Colon (tissue), 2 donors: ENCODE results near the gene TRIM16.
"Not testable (repeated sequence)": the region's sequence is repeated elsewhere in the genome, so short reads cannot be mapped to it uniquely, and the experiment has no call there.

Experiments
- FAIRE-seq: peaks from 2 replicates; lab custom pipeline; 2012; peaks lifted over from hg19 to GRCh38; lab: Jason Lieb, UNC
- donor health status: control.
- donor health status: control.

Gene TRIM16

DNA sequence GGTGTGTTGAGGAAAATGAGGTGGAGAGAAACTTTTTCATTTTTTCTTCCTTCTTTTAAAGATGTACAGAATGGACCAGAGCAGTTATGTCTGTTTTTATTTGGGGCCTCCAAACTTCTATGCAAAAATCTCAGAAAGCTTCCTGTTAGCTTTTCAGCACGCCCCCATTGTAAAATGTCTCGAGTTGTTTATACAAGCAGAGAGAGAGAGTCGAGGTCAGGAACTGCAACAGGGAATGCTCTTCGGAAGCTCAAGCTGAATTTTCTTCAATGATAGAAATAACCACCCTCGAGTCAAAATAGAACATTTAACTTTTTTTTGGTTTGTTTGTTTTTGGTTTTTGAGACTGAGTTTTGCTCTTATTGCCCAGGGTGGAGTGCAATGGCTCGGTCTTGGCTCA lies 68.3 kb downstream of the TRIM16 start:
- FAIRE-seq = not testable (repeated sequence)

DNA sequence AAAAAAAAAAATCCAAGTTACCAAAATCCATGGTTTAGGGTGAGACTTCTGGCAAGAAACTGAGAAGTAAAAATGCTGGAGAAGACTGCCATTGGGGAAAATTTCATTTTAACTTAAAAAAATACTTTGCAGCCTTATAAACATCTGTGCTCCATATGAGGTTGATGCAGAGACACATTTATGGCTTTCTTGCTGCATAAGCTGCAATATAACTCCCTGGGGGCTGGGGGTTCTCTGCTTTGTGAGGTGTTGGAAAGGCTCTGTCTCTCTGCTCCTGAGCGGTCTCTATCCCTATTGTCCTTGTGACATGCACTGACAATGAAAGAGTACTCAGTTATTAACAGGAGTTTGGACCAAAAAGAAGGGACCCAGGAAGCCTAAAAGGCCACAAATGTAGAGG lies 71.0 kb downstream of the TRIM16 start:
- not testable (repeated sequence) for FAIRE-seq

DNA sequence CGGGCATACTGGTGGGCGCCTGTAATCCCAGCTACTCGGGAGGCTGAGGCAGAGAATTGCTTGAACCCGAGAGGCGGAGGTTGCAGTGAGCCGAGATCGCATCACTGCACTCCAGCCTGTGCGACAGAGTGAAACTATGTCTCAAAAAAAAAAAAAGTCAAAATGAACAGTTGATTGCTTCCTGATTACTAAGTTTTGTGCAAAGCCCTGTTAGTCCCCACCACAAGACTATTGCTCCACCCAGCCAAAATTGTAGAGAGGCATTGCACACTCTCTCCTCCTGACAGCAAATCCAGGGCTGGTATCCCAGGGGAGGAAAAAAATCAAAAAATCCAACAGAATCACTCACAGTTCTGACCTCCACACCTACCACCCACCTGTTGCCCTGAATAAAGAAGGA lies 91.2 kb downstream of the TRIM16 start:
- not testable (repeated sequence) for FAIRE-seq

DNA sequence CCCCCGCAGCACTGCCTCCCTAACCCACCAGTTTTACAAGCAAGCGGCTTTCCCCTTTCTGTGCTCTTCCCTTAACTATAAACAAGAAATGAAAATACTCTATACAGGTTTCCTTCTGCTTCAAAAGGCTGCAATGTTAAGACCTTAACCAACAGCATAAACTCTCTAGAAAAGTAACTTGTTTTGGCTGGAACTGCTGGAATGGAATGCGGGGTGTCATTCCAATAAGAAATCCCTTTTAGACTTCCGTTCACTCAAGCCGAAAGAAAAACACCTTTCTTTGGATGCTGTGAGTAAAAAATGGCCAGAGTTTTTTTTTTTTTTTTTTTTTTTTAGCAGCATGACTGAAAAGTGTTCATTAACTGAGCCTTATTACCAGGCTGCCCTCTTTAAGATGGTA lies 92.1 kb downstream of the TRIM16 start:
- not testable (repeated sequence) for FAIRE-seq

DNA sequence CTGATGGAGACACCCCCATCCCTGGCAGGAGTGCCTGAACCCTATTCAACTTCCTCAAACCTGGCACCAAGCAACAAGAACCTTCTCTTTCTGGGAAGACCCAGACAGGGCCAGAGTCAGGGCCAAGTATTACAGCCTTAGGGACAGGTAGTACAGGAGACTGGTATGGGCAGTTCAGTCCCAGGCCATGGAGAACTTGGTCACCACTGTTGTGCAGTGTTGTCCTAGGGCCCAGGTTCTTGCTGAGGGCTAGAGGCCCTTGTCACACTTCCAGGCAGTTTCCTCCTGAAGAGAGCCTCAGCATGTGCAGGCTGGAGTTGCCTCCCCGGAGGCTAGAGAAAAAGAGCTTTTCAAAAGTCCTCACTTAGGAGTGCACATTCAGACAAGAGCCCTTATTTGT lies 93.3 kb downstream of the TRIM16 start:
- not testable (repeated sequence) for FAIRE-seq

DNA sequence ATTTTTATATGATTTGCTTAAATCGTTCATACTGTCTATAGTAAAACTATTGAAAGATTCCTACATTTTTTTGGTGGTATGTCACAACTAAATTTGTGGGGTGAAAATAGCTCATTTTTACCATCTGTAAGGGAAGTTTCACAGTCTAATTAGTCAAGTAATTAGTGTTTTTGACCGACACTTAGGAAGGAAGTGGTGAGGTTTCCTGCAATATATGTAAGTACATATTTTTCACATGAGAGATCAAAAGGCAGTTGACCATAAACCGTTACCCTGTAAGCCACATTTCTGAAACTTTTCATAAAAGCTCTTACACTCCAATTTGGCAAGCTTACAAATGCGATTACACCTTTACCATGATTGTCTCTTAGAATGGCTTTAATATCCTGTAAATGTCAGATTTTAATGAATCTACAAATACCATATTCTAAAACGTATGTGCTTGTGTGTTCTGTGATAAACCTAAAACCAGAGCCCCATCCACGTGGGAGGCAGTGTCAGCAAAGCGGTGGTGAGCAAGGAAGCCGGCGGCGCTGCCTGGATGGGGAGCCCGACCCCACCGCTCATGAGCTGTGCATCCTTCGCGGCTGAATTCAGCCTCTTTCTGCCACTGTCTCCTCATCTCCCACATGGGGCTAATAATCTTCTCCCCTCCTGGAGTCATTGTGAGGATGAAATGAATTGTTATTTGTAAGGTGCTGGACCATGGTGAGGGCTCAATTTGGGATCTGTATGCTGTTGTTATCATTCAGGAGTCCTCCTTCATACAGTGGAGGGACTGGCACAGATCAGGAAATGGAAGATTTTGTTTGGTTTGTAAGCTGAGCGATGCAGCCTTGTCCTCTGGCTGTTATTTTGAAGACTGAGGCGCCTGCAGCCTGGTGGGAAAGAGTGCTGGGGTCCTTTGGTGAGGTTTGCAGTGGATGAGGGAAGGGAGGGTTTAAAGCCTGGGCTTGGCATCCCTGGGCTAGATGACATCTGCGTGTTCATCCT lies 94.3 kb downstream of the TRIM16 start:
- FAIRE-seq = not testable (repeated sequence)

DNA sequence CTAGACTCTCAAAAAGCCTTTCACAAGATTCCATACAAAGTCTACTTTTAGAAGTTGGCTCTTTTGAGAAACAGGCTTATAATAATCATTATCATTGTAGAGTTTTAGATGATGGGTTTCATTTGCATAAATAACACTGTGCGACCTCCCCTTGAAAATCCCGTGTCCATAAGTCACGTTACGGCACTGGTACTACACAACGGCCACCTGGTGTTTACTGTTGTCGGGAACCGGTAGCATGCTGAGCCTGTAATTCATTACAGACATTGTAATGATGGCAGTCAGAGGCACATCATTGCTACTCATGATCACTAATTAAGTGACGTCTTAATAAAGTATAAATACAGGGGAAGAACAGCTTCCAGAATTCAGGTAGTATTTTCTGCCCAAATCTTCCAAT lies 96.1 kb downstream of the TRIM16 start:
- FAIRE-seq = peak; percentile 14

DNA sequence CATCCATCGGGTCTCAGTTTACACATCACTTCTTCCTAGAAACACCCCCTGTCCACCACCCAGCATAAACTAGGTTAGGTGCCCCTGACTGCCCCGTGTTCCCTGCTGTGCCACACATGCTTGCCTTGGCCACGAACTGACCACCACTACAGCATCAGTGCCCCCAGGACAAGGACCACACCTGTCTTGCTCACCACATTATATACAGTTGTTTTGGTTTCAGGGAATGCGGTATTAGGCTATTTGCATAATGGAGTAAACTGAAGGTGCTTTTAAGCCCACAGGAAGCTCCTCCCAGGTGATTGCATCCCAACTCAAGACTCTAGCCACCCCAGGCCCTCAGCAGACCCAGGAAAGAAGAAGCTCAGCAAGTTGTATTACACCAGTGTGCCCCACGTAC lies 100.8 kb downstream of the TRIM16 start:
- FAIRE-seq = not testable (repeated sequence)

DNA sequence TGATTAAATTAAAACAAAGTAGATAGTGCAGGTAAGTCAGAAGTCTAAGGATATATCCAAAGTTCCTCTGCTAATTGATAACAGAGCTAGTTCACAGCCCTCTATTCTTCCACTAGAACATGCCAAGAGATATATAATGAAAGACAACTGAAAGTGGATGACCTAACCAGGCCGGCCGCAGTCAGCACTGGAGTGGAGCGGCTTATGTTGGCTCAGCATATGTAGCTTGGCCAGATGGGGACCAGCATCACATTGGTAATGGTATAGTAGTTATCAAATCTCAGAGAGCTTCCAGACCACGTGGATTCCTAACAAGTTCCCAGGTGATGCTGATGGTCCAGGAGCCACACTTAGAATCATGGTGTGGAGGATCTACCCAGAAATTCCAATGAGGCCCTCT lies 102.6 kb downstream of the TRIM16 start:
- FAIRE-seq = not testable (repeated sequence)
